Thyroid gland (tissue), 4 donors: ENCODE measurements around the gene P2RY2. TPM values are rescaled to one million over a fixed set of nuclear protein-coding genes. Genes with fewer than 3 reads are reported as not detected.

ENCODE experiments used
- DNase-seq, 2 donors: peaks; one replicate each; pipeline ENCODE4 v3.0.0-alpha.2; 2019
- H3K27ac ChIP-seq, 3 donors: fragments of 200-600 bp; sonication (generic); 1 replicate in 2 of 3; 2 replicates in 1 of 3; pipeline ENCODE4 v1.5.1; 2016 to 2019; ENCODE audit warnings: mild to moderate bottlenecking in 1 of 3, moderate library complexity in 1 of 3
- H3K27me3 ChIP-seq: fragments of 200-600 bp; sonication (generic); one replicate; pipeline ENCODE4 v1.5.1; 2019
- H3K36me3 ChIP-seq, 2 donors: fragments of 200-600 bp; sonication (generic); one replicate each; pipeline ENCODE4 v1.5.1; 2016 to 2019
- H3K4me1 ChIP-seq, 2 donors: fragments of 200-600 bp; sonication (generic); one replicate each; pipeline ENCODE4 v1.5.1; 2017 to 2019
- H3K4me3 ChIP-seq, 3 donors: fragments of 200-600 bp; sonication (generic); replicated peaks in 1 of 3; 1 replicate in 2 of 3; 2 replicates in 1 of 3; pipeline ENCODE4 v1.5.1; 2016; ENCODE audit warnings: mild to moderate bottlenecking in 1 of 3
- H3K9me3 ChIP-seq: fragments of 200-600 bp; sonication (generic); one replicate; pipeline ENCODE4 v1.5.1; 2017
- CTCF ChIP-seq, 6 experiments: fragments of 200-600 bp in 3 of 6; fragments of 450-650 bp in 3 of 6; sonication (generic) in 3 of 6; IDR thresholded peaks; one replicate each; pipeline ENCODE4 v1.5.1; 2016 to 2019; ENCODE audit warnings: antibody characterized with exemption in 6 of 6, mild to moderate bottlenecking in 2 of 6, inconsistent platforms in 1 of 6, moderate library complexity in 1 of 6
- POLR2A ChIP-seq, 2 donors: fragments of 450-650 bp; IDR thresholded peaks; one replicate each; pipeline ENCODE4 v1.6.1; 2017; ENCODE audit warnings: antibody characterized with exemption in 2 of 2, mild to moderate bottlenecking in 2 of 2, moderate library complexity in 1 of 2
- WGBS, 2 donors: methylation state at CpG; one replicate each; pipeline ENCODE4 v1.1.5; 2017; 5-methylcytosine and 5-hydroxymethylcytosine counted together
- intact Hi-C: fragments of 100-400 bp; cut with DNase I; formaldehyde crosslinking; loops from one replicate; pipeline ENCODE4 v1.15.1; 2023
- total RNA-seq, 4 donors: library from RNA; depleted of rRNA; stranded (reverse); fragments of >200 nt; gene quantifications; one replicate each; pipeline ENCODE4 v1.2.3, GENCODE V29; 2016

The P2RY2 gene
- total RNA-seq, 4 donors from 2014 or later, result 29.3 to 38.1 (median 37.7) TPM

GRCh38 chr11:73223998-73224730 lies 6.1 kb downstream of the P2RY2 start:
- Histone ChIP-seq H3K9me3 (no peaks in the 10 kb centered on the region), H3K27ac (peak overlapping the region; percentile 64 to 92 (median 91)), H3K27me3 (no peaks in the 10 kb centered on the region), H3K4me3 (no peak overlapping the region), H3K4me1 (peaks cover 86 to 92% of the 10 kb centered on the region in 2 donors), H3K36me3 (no peaks in the 10 kb centered on the region)
- 62 to 74% methylated on average over 10 of the region's 10 CpGs for WGBS, 2 donors
- DNase-seq, result no peak
- intact Hi-C loops, result no loop called here
- TF ChIP-seq CTCF (IDR thresholded peaks at IDR 0.05) (no peak), POLR2A (IDR thresholded peaks at IDR 0.05) (no peak)

- Histone ChIP-seq H3K4me3 (no peak overlapping the region), H3K27ac (peak overlapping the region; percentile 64 to 92 (median 91)), H3K27me3 (no peaks in the 10 kb centered on the region), H3K9me3 (no peaks in the 10 kb centered on the region), H3K36me3 (no peaks in the 10 kb centered on the region), H3K4me1 (peaks cover 77 to 87% of the 10 kb centered on the region in 2 donors)
- DNase-seq, result peak; percentile 80 to 81
- peak in 1 of 6 experiments; percentile 8 for TF ChIP-seq CTCF (IDR thresholded peaks at IDR 0.05)
- TF ChIP-seq POLR2A (IDR thresholded peaks at IDR 0.05), result peak in 1 of 2 donors; percentile 17
- WGBS, 2 donors, result 44 to 60% methylated on average over 3 of the region's 3 CpGs
- intact Hi-C loops, result no loop called here
Observed at GRCh38 chr11:73225001-73225686, 7.1 kb downstream of the P2RY2 start.

- Histone ChIP-seq H3K4me1 (peaks cover 70 to 80% of the 10 kb centered on the region in 2 donors), H3K9me3 (no peaks in the 10 kb centered on the region), H3K27me3 (no peaks in the 10 kb centered on the region), H3K4me3 (no peak overlapping the region), H3K36me3 (no peaks in the 10 kb centered on the region), H3K27ac (peak overlapping the region; percentile 64 to 92 (median 91))
- intact Hi-C loops, result no loop called here
- DNase-seq, result no peak
- WGBS, 2 donors, result 89 to 91% methylated on average over 7 of the region's 7 CpGs
- no peak for TF ChIP-seq CTCF (IDR thresholded peaks at IDR 0.05)
- TF ChIP-seq POLR2A (IDR thresholded peaks at IDR 0.05), result no peak
Observed at GRCh38 chr11:73225851-73226250, 7.8 kb downstream of the P2RY2 start.

GRCh38 chr11:73226297-73227006 lies 8.4 kb downstream of the P2RY2 start:
- intact Hi-C loops, result no loop called here
- Histone ChIP-seq H3K4me1 (peaks cover 67 to 74% of the 10 kb centered on the region in 2 donors), H3K36me3 (no peaks in the 10 kb centered on the region), H3K27ac (peak overlapping the region; percentile 64 to 92 (median 91)), H3K9me3 (no peaks in the 10 kb centered on the region), H3K4me3 (no peak overlapping the region), H3K27me3 (no peaks in the 10 kb centered on the region)
- no peak for TF ChIP-seq POLR2A (IDR thresholded peaks at IDR 0.05)
- TF ChIP-seq CTCF (IDR thresholded peaks at IDR 0.05), result no peak
- DNase-seq, result peak in 1 of 2 donors; percentile 1
- WGBS, 2 donors, result 81 to 85% methylated on average over 7 to 8 of the region's 8 CpGs
